Sciatic nerve (tissue), 2 donors: ENCODE data around the gene KIF4A. TPM values are rescaled to one million over a fixed set of nuclear protein-coding genes. Genes with fewer than 3 reads are reported as not detected.
"Not testable (repeated sequence)": the region's sequence is repeated elsewhere in the genome, so short reads cannot be mapped to it uniquely, and the experiment has no call there.

Experiments
- ATAC-seq: fragments of 200-7000 bp; cut with Tn5 transposase; one replicate; pipeline ENCODE4 v1.9.1; 2020; ENCODE audit warnings: mild to moderate bottlenecking, moderate library complexity
- DNase-seq: peaks from one replicate; pipeline ENCODE4 v3.0.0-alpha.2; 2020; ENCODE audit warnings: low spot score
- intact Hi-C: fragments of 100-400 bp; cut with DNase I; formaldehyde crosslinking; loops from one replicate; pipeline ENCODE4 v1.14.2; 2022
- total RNA-seq: library from RNA; stranded (reverse); fragmentation: NEBNext Ultra II Directional; extraction: Animal tissue kit (Norgen Biotek cat#: 25700); gene quantifications from one replicate; pipeline ENCODE4 v1.2.1, GENCODE V29; 2021
- donor health status: DM: no; HTN: no; CAD: no.
- donor health status: DM: no; HTN: no; CAD: no.

The KIF4A gene
- total RNA-seq, 1 donor from 2014 or later = 0.18 TPM

- ATAC-seq (no peak), DNase-seq (no peak)
- intact Hi-C loops = no loop called here
Observed at GRCh38 chrX:70352496-70352895, 62.6 kb downstream of the KIF4A start.

- intact Hi-C loops = no loop called here
- ATAC-seq (no peak), DNase-seq (no peak)
Observed at GRCh38 chrX:70353514-70353913, 63.6 kb downstream of the KIF4A start.

- intact Hi-C loops = no loop called here
- ATAC-seq = no peak
Observed at GRCh38 chrX:70354716-70355115, 64.8 kb downstream of the KIF4A start.

GRCh38 chrX:70359458-70359857 lies 69.6 kb downstream of the KIF4A start:
- ATAC-seq (no peak), DNase-seq (no peak)
- intact Hi-C loops = no loop called here

More at GRCh38 chrX:70354716-70355115, 64.8 kb downstream of the KIF4A start:
- DNase-seq = no peak

GRCh38 chrX:70360366-70360765 lies 70.5 kb downstream of the KIF4A start:
- DNase-seq (no peak), ATAC-seq (no peak)
- intact Hi-C loops = no loop called here

- intact Hi-C loops, ATAC-seq, DNase-seq: not testable (repeated sequence)
Observed at GRCh38 chrX:70368731-70369130, 78.8 kb downstream of the KIF4A start.

- intact Hi-C loops = no loop called here
- no peak for DNase-seq
- ATAC-seq = no peak
Observed at GRCh38 chrX:70386235-70386634, 96.3 kb downstream of the KIF4A start.

- ATAC-seq (no peak), DNase-seq (no peak)
- intact Hi-C loops = no loop called here
Observed at GRCh38 chrX:70398899-70399298, 109.0 kb downstream of the KIF4A start.

- DNase-seq, ATAC-seq, intact Hi-C loops: not testable (repeated sequence)
Observed at GRCh38 chrX:70400181-70400580, 110.3 kb downstream of the KIF4A start.

- no peak for ATAC-seq
- DNase-seq = no peak
- intact Hi-C loops = no loop called here
Observed at GRCh38 chrX:70402721-70403120, 112.8 kb downstream of the KIF4A start.

GRCh38 chrX:70405003-70405402 lies 115.1 kb downstream of the KIF4A start:
- DNase-seq = no peak
- ATAC-seq = no peak
- intact Hi-C loops = no loop called here

GRCh38 chrX:70410921-70411320 lies 121.0 kb downstream of the KIF4A start:
- intact Hi-C loops = no loop called here
- ATAC-seq (no peak), DNase-seq (no peak)

- intact Hi-C loops = no loop called here
- no peak for DNase-seq
- no peak for ATAC-seq
Observed at GRCh38 chrX:70411475-70411874, 121.6 kb downstream of the KIF4A start.

GRCh38 chrX:70421618-70422017 lies 131.7 kb downstream of the KIF4A start:
- ATAC-seq (no peak), DNase-seq (no peak)
- intact Hi-C loops = no loop called here

- intact Hi-C loops = no loop called here
- DNase-seq (no peak), ATAC-seq (peak; percentile 35)
Observed at GRCh38 chrX:70422851-70423341, 133.0 kb downstream of the KIF4A start, which contains the start of gene GDPD2. GDPD2 (plus strand) TSS chrX:70423314; CDS start chrX:70424985, 1,671 bp downstream.

- ATAC-seq (no peak), DNase-seq (no peak)
- intact Hi-C loops = no loop called here
Observed at GRCh38 chrX:70423936-70424675, 134.2 kb downstream of the KIF4A start.

GRCh38 chrX:70424801-70425200 lies 134.9 kb downstream of the KIF4A start:
- DNase-seq = no peak
- no peak for ATAC-seq
- intact Hi-C loops = loop anchor here (5.0 kb wide), 1 partner anchor 32 kb away; no protein-coding TSS in a partner anchor

- no peak for ATAC-seq
- no peak for DNase-seq
- intact Hi-C loops = loop anchor here (5.0 kb wide), 1 partner anchor 34 kb away; no protein-coding TSS in a partner anchor
Observed at GRCh38 chrX:70426286-70427278, 136.7 kb downstream of the KIF4A start.

GRCh38 chrX:70427365-70427764 lies 137.5 kb downstream of the KIF4A start:
- DNase-seq (no peak), ATAC-seq (no peak)
- intact Hi-C loops = loop anchor here (5.0 kb wide), 1 partner anchor 35 kb away; no protein-coding TSS in a partner anchor
